Omental fat pad (tissue), 4 donors: ENCODE data around the gene MACC1. TPM values are rescaled to one million over a fixed set of nuclear protein-coding genes. Genes with fewer than 3 reads are reported as not detected.

Experiments used
- ATAC-seq: fragments of 150-250 bp; one replicate; pipeline ENCODE4 v1.9.1; 2016; ENCODE audit warnings: mild to moderate bottlenecking, moderate library complexity; ENCODE audit not compliant: low FRiP score
- DNase-seq: peaks from one replicate; pipeline ENCODE4 v3.0.0-alpha.2; 2019; ENCODE audit warnings: low spot score
- CTCF ChIP-seq, 3 donors: fragments of 450-650 bp; IDR thresholded peaks; one replicate each; pipeline ENCODE4 v1.5.1; 2016 to 2017; ENCODE audit warnings: antibody characterized with exemption in 3 of 3, mild to moderate bottlenecking in 3 of 3, moderate library complexity in 2 of 3
- total RNA-seq, 4 donors: library from RNA; depleted of rRNA; stranded (reverse); fragments of >200 nt; gene quantifications; one replicate each; pipeline ENCODE4 v1.1.0, GENCODE V29; 2016

MACC1 gene
- total RNA-seq, 4 donors from 2014 or later, result 0.46 to 5.8 (median 3.2) TPM

- no peak for ATAC-seq
- no peak for TF ChIP-seq CTCF (IDR thresholded peaks at IDR 0.05)
Measured at GRCh38 chr7:20238194-20238753, 21.1 kb upstream of the MACC1 start.

GRCh38 chr7:20237464-20238193, 20.4 kb upstream of the MACC1 start:
- no peak for TF ChIP-seq CTCF (IDR thresholded peaks at IDR 0.05)
- DNase-seq (no peak), ATAC-seq (no peak)

More at GRCh38 chr7:20238194-20238753, 21.1 kb upstream of the MACC1 start:
- DNase-seq, result no peak

- DNase-seq (no peak), ATAC-seq (no peak)
- no peak for TF ChIP-seq CTCF (IDR thresholded peaks at IDR 0.05)
Measured at GRCh38 chr7:20236790-20237189, 19.6 kb upstream of the MACC1 start.

- no peak for DNase-seq
- ATAC-seq, result no peak
- TF ChIP-seq CTCF (IDR thresholded peaks at IDR 0.05), result no peak
Measured at GRCh38 chr7:20236043-20236442, 18.9 kb upstream of the MACC1 start.

GRCh38 chr7:20235288-20235687, 18.1 kb upstream of the MACC1 start:
- DNase-seq (no peak), ATAC-seq (peak; percentile 52)
- no peak for TF ChIP-seq CTCF (IDR thresholded peaks at IDR 0.05)

GRCh38 chr7:20233362-20233761, 16.2 kb upstream of the MACC1 start:
- no peak for TF ChIP-seq CTCF (IDR thresholded peaks at IDR 0.05)
- DNase-seq (no peak), ATAC-seq (no peak)

GRCh38 chr7:20232848-20233247, 15.7 kb upstream of the MACC1 start:
- no peak for TF ChIP-seq CTCF (IDR thresholded peaks at IDR 0.05)
- DNase-seq (no peak), ATAC-seq (no peak)
